Pancreas (tissue), 10 donors: Measurements from ENCODE around the gene C5orf22. TPM values are rescaled to one million over a fixed set of nuclear protein-coding genes. Genes with fewer than 3 reads are reported as not detected.
A peak's percentile ranks its signal among the peaks of the same experiment; 100 is the strongest.

Source experiments
- ATAC-seq, 4 donors: fragments of 200-7000 bp; cut with Tn5 transposase; one replicate each; pipeline versions ENCODE4 v1.8.0 to v1.9.1; 2020; ENCODE audit warnings: mild to moderate bottlenecking in 4 of 4, moderate library complexity in 4 of 4
- DNase-seq, 6 donors: peaks; one replicate each; pipeline ENCODE4 v3.0.0-alpha.2; 2020
- FAIRE-seq: peaks from 2 replicates; lab custom pipeline; 2012; peaks lifted over from hg19 to GRCh38; lab: Jason Lieb, UNC
- H3K27ac ChIP-seq, 4 donors: fragments of 200-600 bp; sonication (generic); 1 replicate in 3 of 4; 2 replicates in 1 of 4; pipeline versions ENCODE4 v1.5.0 to v1.8.0; 2020
- H3K27me3 ChIP-seq, 4 donors: fragments of 200-600 bp; one replicate each; pipeline ENCODE4 v1.8.0; 2021
- H3K36me3 ChIP-seq, 3 donors: fragments of 200-600 bp; sonication (generic) in 1 of 3; one replicate each; pipeline versions ENCODE4 v1.5.0 to v1.8.0; 2020 to 2021
- H3K4me1 ChIP-seq, 3 donors: fragments of 200-600 bp; one replicate each; pipeline ENCODE4 v1.8.0; 2021
- H3K4me3 ChIP-seq, 4 donors: fragments of 200-600 bp; sonication (generic) in 2 of 4; one replicate each; pipeline versions ENCODE4 v1.5.0 to v1.8.0; 2020 to 2021
- H3K9me3 ChIP-seq, 4 donors: fragments of 200-600 bp; one replicate each; pipeline ENCODE4 v1.8.0; 2021
- WGBS, 2 donors: extraction: QIAGEN DNeasy Blood & Tissue Kit; methylation state at CpG; one replicate each; pipeline ENCODE4 v1.1.7; 2013; 5-methylcytosine and 5-hydroxymethylcytosine counted together
- intact Hi-C, 3 donors: fragments of 100-400 bp; cut with DNase I; formaldehyde crosslinking; loops; one replicate each; pipeline versions ENCODE4 v1.11.1 to v1.14.2; 2022
- polyA plus RNA-seq, 2 donors: library from polyadenylated mRNA; stranded (reverse); fragments of 200-250 nt; gene quantifications; one replicate each; pipeline ENCODE4 v1.2.3, GENCODE V29; 2013
- total RNA-seq, 6 donors: library from RNA; stranded (reverse); fragmentation: NEBNext Ultra II Directional in 4 of 6; extraction: Animal tissue kit (Norgen Biotek cat#: 25700) in 4 of 6; gene quantifications; one replicate each; pipeline versions ENCODE4 v1.2.1 to v1.2.4, GENCODE V29; 2021 to 2023
- TF ChIP-seq, protein P1 (sequence below), 4 donors: fragments of 200-600 bp; sonication (generic) in 3 of 4; IDR thresholded peaks; one replicate each; pipeline versions ENCODE4 v1.5.0 to v1.8.0; 2021; ENCODE audit warnings: antibody characterized with exemption in 4 of 4
- donor health status: healthy with polysubstance abuse.
- donor health status: DM: no; HTN: no; CAD: no; lungs with moderate emphysema.
- donor health status: DM: no; HTN: no; CAD: no.
- donor health status: control.
- donor health status: control.
- donor health status: Bipolar disorder and iron deficiency.
- donor health status: DM: yes; HTN: yes; CAD: no.
- donor health status: DM: no; HTN: no; CAD: no.
- donor health status: DM: no; HTN: no; CAD: no.
- donor health status: DM: yes; HTN: yes; CAD: no.

The C5orf22 gene
- total RNA-seq: 10 to 100 TPM in 4 of 6 donors, 1 to 10 TPM in 2; 8.5 to 14.6 (median 11.0) TPM
- polyA plus RNA-seq: 1 to 10 TPM; 4.8 to 7.2 TPM

DNA sequence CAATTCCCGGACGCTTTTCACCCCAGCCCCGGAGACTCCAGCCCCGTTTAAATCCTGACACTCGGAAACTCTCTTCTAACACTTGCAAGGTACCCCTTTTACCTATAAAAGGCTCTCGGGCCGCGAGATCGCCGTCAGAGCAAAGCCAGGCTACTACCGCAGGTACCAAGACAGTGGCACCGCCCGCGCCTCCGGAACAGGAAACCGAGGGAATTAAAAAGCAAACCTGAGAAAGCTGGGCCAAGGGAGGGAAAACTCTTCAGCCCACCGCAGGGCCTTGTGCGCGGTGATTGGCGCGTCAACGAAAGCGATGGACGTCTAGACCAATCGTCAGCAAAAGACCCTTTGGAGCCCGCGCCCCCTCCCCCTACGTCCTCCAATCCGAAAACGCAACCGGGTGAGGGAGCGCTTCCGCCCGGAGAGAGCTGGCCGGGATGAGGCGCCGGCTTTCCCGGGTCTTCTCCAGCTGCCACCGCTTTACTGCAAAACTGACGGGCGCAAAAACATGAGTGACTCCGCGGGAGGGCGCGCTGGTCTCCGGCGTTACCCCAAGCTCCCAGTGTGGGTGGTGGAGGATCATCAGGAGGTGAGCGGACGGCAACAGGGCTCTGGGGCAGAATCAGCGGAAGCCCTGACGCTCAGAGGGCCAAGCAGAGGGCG, at the start of gene C5orf22, which contains the start of gene DROSHA:
Gene C5orf22 (plus strand): TSS at position 414 of the 660 bp plus-strand sequence. CDS start 92 bp downstream, at position 506.
Gene DROSHA (minus strand): TSS at position 206 of the 660 bp plus-strand sequence. CDS start 3,034 bp downstream, outside the sequence.
- Histone ChIP-seq H3K36me3 (peaks cover 0 to 10% (median 6%) of the 10 kb centered on the region in 3 donors), H3K27ac (peak within 1 kb of the TSS; percentile 30 to 59 (median 46)), H3K4me3 (peak within 1 kb of the TSS; percentile 58 to 83 (median 68)), H3K27me3 (no peaks in the 10 kb centered on the region), H3K4me1 (peaks cover 4 to 11% (median 6%) of the 10 kb centered on the region in 3 donors), H3K9me3 (no peaks in the 10 kb centered on the region)
- TF ChIP-seq, protein P1, sequence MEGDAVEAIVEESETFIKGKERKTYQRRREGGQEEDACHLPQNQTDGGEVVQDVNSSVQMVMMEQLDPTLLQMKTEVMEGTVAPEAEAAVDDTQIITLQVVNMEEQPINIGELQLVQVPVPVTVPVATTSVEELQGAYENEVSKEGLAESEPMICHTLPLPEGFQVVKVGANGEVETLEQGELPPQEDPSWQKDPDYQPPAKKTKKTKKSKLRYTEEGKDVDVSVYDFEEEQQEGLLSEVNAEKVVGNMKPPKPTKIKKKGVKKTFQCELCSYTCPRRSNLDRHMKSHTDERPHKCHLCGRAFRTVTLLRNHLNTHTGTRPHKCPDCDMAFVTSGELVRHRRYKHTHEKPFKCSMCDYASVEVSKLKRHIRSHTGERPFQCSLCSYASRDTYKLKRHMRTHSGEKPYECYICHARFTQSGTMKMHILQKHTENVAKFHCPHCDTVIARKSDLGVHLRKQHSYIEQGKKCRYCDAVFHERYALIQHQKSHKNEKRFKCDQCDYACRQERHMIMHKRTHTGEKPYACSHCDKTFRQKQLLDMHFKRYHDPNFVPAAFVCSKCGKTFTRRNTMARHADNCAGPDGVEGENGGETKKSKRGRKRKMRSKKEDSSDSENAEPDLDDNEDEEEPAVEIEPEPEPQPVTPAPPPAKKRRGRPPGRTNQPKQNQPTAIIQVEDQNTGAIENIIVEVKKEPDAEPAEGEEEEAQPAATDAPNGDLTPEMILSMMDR (IDR thresholded peaks at IDR 0.05): no peak
- intact Hi-C loops: no loop called here
- ATAC-seq (peak; percentile 98 to 99 (median 99)), DNase-seq (peak; percentile 92 to 96 (median 94)), FAIRE-seq (peak; percentile 77)
- 0 to 1% methylated on average over 52 of the region's 52 CpGs for WGBS, 2 donors

DNA sequence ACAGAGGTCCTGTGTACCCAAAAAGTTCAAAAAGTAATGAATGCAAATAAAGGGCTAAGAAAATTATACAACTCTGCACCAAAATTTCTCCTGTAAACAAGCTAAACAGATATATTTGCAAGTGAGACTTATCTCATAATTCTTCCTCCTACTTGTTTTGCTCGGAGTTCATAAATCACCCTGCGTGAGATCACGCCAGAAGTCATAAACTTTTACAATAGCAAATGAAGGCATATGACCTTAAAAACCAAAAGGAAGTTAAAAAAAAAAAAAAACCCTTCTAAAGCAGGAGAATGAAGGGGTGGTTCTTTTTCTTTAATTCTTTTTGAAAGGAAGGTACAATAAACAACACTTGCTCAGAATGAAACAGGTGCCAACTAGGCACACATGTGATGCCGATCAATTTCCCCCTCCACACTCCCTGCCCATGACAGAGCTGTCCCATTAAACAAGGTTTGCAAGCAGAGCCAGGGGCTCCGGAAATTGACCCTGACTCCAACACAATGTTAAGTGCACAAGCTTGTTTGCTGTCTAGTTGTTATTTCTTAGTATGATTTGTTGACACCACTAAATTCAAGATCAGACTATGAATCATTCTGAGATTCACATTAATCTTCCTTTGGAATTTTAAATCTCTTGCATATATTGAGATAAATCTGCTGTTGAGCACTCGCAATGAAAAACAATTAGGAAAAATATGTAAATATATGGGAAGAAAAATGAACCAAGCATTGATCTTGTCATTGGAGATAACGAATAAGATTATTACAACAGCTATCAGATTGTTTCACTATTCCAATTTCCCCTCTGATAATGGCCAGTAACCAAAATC, 46.5 kb upstream of the C5orf22 start:
- intact Hi-C loops: no loop called here
- ATAC-seq: peak in 3 of 4 donors; percentile 20 to 66 (median 48)
- peak in 1 of 6 donors; percentile 23 for DNase-seq
- Histone ChIP-seq H3K4me1 (no peaks in the 10 kb centered on the region), H3K27me3 (no peaks in the 10 kb centered on the region), H3K4me3 (no peak overlapping the region), H3K9me3 (no peaks in the 10 kb centered on the region), H3K36me3 (peaks cover 0 to 7% (median 6%) of the 10 kb centered on the region in 3 donors), H3K27ac (no peak overlapping the region)
- TF ChIP-seq, protein P1 (IDR thresholded peaks at IDR 0.05): no peak
- 62 to 71% methylated on average over 7 of the region's 7 CpGs for WGBS, 2 donors
- no peak for FAIRE-seq

DNA sequence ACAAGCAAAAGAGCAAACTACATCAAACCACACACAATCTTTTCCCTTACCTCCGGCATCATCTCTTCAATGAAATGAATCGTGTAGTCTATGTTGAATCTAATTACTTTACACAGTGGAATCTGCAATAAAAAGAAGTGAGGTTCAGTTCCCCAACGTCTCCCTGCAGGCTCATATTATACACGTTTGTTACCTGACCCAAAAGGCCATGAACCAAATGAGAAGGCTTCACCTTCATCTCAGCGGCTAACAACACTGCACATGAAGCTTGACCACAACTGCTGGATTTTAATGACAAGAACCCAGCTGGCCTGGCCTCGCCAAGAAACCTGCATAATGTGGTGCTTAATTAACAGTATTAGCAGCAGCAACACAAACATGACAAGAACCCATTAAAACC, 45.7 kb upstream of the C5orf22 start:
- Histone ChIP-seq H3K36me3 (peaks cover 0 to 8% (median 6%) of the 10 kb centered on the region in 3 donors), H3K4me3 (no peak overlapping the region)
- DNase-seq: no peak

DNA sequence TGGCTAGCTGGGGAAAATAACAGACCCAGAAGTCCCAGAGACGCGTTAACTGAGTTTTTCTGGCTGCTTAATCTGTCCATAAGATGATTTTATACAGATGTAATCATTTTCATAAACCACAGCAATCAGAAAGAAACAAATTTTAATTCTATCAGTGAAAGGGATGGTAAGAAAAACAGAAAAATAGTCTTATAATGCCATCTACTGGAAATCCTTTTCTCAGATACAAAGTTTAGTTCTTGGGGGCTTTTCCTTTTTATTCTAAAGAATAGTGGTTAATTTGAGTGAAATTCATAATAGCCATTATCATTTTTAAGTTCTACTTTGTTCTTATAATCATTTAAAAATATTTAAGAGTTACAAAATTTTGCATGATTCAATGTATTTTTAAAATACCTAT, 44.6 kb upstream of the C5orf22 start:
- peaks cover 3 to 10% (median 6%) of the 10 kb centered on the region in 3 donors for H3K36me3 ChIP-seq
- DNase-seq: no peak
- no peaks in the 10 kb centered on the region for H3K9me3 ChIP-seq
- intact Hi-C loops: no loop called here
- TF ChIP-seq, protein P1 (IDR thresholded peaks at IDR 0.05): no peak
- H3K4me3 ChIP-seq: no peak overlapping the region
- no peaks in the 10 kb centered on the region for H3K4me1 ChIP-seq
- peak; percentile 32 for FAIRE-seq
- 95 to 97% methylated on average over 2 of the region's 2 CpGs for WGBS, 2 donors
- ATAC-seq: no peak
- no peak overlapping the region for H3K27ac ChIP-seq
- no peaks in the 10 kb centered on the region for H3K27me3 ChIP-seq

More for the DNA sequence above, 45.7 kb upstream of the C5orf22 start:
- WGBS, 2 donors: 84 to 86% methylated on average over 6 of the region's 6 CpGs
- intact Hi-C loops: no loop called here
- TF ChIP-seq, protein P1 (IDR thresholded peaks at IDR 0.05): no peak
- Histone ChIP-seq H3K27ac (no peak overlapping the region), H3K9me3 (no peaks in the 10 kb centered on the region), H3K27me3 (no peaks in the 10 kb centered on the region), H3K4me1 (no peaks in the 10 kb centered on the region)
- ATAC-seq (no peak), FAIRE-seq (no peak)
